ENCODE measurements around the gene LKAAEAR1. TPM values are rescaled to one million over a fixed set of nuclear protein-coding genes. Genes with fewer than 3 reads are reported as not detected.
"Not testable (repeated sequence)": the region's sequence is repeated elsewhere in the genome, so short reads cannot be mapped to it uniquely, and the experiment has no call there.

Gene LKAAEAR1
- total and polyA plus RNA-seq, 2 experiments from 2014 or later, result 1.8 TPM; not detected in 1

DNA sequence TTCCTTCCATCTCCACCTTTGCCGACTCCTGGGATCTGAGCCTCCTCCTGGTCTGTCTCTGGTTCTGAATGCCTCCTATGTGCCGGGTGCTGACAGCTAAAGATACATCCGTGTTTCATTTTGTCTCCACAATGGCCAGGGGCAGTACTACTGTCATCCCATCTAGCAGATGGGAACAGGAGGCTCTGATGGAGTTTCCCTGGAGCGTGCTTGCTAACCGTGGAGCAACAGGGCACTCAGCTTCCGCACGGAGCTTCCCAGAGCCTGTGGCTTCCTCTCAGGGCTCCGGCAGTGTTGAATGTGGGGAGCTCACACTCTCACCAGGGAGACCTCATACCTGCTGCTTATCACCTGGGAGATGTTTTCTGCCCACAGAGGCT lies 35.1 kb upstream of the LKAAEAR1 start:
- Mint-ChIP-seq H3K4me3 (no peak overlapping the region), H3K27ac (no peak overlapping the region), H3K9me3 (peaks cover 3% of the 10 kb centered on the region), H3K27me3 (ENCODE audit: insufficient read depth, low read depth, poor library complexity) (peaks cover 11% of the 10 kb centered on the region), H3K36me3 (ENCODE audit: low read depth) (no peaks in the 10 kb centered on the region), H3K4me1 (peaks cover 4% of the 10 kb centered on the region; the same call in 2 of the 3 replicates)
- Histone ChIP-seq H3K27me3 (ENCODE audit: insufficient read depth) (no peaks in the 10 kb centered on the region), H3K4me1 (ENCODE audit: insufficient read depth) (no peaks in the 10 kb centered on the region; the same call in 1 of the 2 replicates), H3F3A (replicated peaks; ENCODE audit: low read depth) (no peaks in the 10 kb centered on the region), H3K27ac (ENCODE audit: low read depth) (no peak overlapping the region), H4K20me1 (replicated peaks; ENCODE audit: insufficient read depth) (no peaks in the 10 kb centered on the region), H3K4me3 (no peak overlapping the region), H3K4me2 (no peak overlapping the region), H2AFZ (no peak overlapping the region), H3K79me2 (replicated peaks; ENCODE audit: insufficient read depth) (no peaks in the 10 kb centered on the region), H3K9me2 (ENCODE audit: insufficient read depth) (no peaks in the 10 kb centered on the region), H3K36me3 (ENCODE audit: insufficient read depth) (no peaks in the 10 kb centered on the region)
- DNase-seq (ENCODE audit: low spot score) (no peak), ATAC-seq (no peak)
- TF ChIP-seq CREB1 (CRISPR knock-in tag; IDR thresholded peaks at IDR 0.05; ENCODE audit: low read depth) (no peak), EZH2 (IDR thresholded peaks at IDR 0.05; ENCODE audit: low read depth, unreplicated experiment) (no peak), STAT1 (IDR thresholded peaks at IDR 0.05; ENCODE audit: unreplicated experiment) (no peak)
- TF ChIP-seq, protein P1, sequence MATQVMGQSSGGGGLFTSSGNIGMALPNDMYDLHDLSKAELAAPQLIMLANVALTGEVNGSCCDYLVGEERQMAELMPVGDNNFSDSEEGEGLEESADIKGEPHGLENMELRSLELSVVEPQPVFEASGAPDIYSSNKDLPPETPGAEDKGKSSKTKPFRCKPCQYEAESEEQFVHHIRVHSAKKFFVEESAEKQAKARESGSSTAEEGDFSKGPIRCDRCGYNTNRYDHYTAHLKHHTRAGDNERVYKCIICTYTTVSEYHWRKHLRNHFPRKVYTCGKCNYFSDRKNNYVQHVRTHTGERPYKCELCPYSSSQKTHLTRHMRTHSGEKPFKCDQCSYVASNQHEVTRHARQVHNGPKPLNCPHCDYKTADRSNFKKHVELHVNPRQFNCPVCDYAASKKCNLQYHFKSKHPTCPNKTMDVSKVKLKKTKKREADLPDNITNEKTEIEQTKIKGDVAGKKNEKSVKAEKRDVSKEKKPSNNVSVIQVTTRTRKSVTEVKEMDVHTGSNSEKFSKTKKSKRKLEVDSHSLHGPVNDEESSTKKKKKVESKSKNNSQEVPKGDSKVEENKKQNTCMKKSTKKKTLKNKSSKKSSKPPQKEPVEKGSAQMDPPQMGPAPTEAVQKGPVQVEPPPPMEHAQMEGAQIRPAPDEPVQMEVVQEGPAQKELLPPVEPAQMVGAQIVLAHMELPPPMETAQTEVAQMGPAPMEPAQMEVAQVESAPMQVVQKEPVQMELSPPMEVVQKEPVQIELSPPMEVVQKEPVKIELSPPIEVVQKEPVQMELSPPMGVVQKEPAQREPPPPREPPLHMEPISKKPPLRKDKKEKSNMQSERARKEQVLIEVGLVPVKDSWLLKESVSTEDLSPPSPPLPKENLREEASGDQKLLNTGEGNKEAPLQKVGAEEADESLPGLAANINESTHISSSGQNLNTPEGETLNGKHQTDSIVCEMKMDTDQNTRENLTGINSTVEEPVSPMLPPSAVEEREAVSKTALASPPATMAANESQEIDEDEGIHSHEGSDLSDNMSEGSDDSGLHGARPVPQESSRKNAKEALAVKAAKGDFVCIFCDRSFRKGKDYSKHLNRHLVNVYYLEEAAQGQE (IDR thresholded peaks at IDR 0.05; ENCODE audit: unreplicated experiment), result no peak

- H3K27me3 Mint-ChIP-seq (ENCODE audit: insufficient read depth, low read depth, poor library complexity), result peaks cover 15% of the 10 kb centered on the region
- not testable (repeated sequence) for DNase-seq (ENCODE audit: low spot score); H4K20me1 ChIP-seq (replicated peaks; ENCODE audit: insufficient read depth); H3K9me2 ChIP-seq (ENCODE audit: insufficient read depth); H3K4me2 ChIP-seq; H3K9me3 Mint-ChIP-seq; H3K4me1 ChIP-seq (ENCODE audit: insufficient read depth); H3K36me3 Mint-ChIP-seq (ENCODE audit: low read depth); H3K4me1 Mint-ChIP-seq; H3K27ac ChIP-seq (ENCODE audit: low read depth); H3K27me3 ChIP-seq (ENCODE audit: insufficient read depth); H3F3A ChIP-seq (replicated peaks; ENCODE audit: low read depth); ATAC-seq; H3K27ac Mint-ChIP-seq; H3K4me3 Mint-ChIP-seq; H2AFZ ChIP-seq; H3K36me3 ChIP-seq (ENCODE audit: insufficient read depth); H3K79me2 ChIP-seq (replicated peaks; ENCODE audit: insufficient read depth); H3K4me3 ChIP-seq
Observed at GRCh38 chr20:64117432-64117777, 33.2 kb upstream of the LKAAEAR1 start.

- Histone ChIP-seq H3K4me3 (no peak overlapping the region), H3K79me2 (replicated peaks; ENCODE audit: insufficient read depth) (no peaks in the 10 kb centered on the region), H3F3A (replicated peaks; ENCODE audit: low read depth) (no peaks in the 10 kb centered on the region), H4K20me1 (replicated peaks; ENCODE audit: insufficient read depth) (no peaks in the 10 kb centered on the region), H3K27me3 (ENCODE audit: insufficient read depth) (no peaks in the 10 kb centered on the region), H3K4me1 (ENCODE audit: insufficient read depth) (no peaks in the 10 kb centered on the region; the same call in 1 of the 2 replicates), H3K4me2 (no peak overlapping the region), H2AFZ (no peak overlapping the region), H3K27ac (ENCODE audit: low read depth) (no peak overlapping the region), H3K36me3 (ENCODE audit: insufficient read depth) (no peaks in the 10 kb centered on the region), H3K9me2 (ENCODE audit: insufficient read depth) (no peaks in the 10 kb centered on the region)
- DNase-seq (ENCODE audit: low spot score) (peak; percentile 0), ATAC-seq (no peak)
- H3K4me3 Mint-ChIP-seq, result no peak overlapping the region
- no peak overlapping the region for H3K27ac Mint-ChIP-seq
- peaks cover 15% of the 10 kb centered on the region for H3K27me3 Mint-ChIP-seq (ENCODE audit: insufficient read depth, low read depth, poor library complexity)
- H3K4me1 Mint-ChIP-seq, result peaks cover 4% of the 10 kb centered on the region; the same call in 2 of the 3 replicates
- H3K36me3 Mint-ChIP-seq (ENCODE audit: low read depth), result no peaks in the 10 kb centered on the region
- no peaks in the 10 kb centered on the region for H3K9me3 Mint-ChIP-seq
- no peak for TF ChIP-seq CREB1 (CRISPR knock-in tag; IDR thresholded peaks at IDR 0.05; ENCODE audit: low read depth)
- no peak for TF ChIP-seq POLR2AphosphoS5 (IDR thresholded peaks at IDR 0.05; ENCODE audit: low read depth)
- TF ChIP-seq NANOG (IDR thresholded peaks at IDR 0.05; ENCODE audit: borderline replicate concordance), result no peak
- TF ChIP-seq, protein P2, sequence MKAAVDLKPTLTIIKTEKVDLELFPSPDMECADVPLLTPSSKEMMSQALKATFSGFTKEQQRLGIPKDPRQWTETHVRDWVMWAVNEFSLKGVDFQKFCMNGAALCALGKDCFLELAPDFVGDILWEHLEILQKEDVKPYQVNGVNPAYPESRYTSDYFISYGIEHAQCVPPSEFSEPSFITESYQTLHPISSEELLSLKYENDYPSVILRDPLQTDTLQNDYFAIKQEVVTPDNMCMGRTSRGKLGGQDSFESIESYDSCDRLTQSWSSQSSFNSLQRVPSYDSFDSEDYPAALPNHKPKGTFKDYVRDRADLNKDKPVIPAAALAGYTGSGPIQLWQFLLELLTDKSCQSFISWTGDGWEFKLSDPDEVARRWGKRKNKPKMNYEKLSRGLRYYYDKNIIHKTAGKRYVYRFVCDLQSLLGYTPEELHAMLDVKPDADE (IDR thresholded peaks at IDR 0.05), result no peak
- TF ChIP-seq CTCF (conservative IDR thresholded peaks at IDR 0.05; ENCODE audit: low read depth in 2 of 2), result no peak
- no peak for TF ChIP-seq EZH2phosphoT487 (IDR thresholded peaks at IDR 0.05; ENCODE audit: unreplicated experiment)
Observed at GRCh38 chr20:64116541-64117431, 32.6 kb upstream of the LKAAEAR1 start.
